AG04450 (cell line): Measurements from ENCODE around the gene ARHGAP42. TPM values are rescaled to one million over a fixed set of nuclear protein-coding genes. Genes with fewer than 3 reads are reported as not detected.
A peak's percentile ranks its signal among the peaks of the same experiment; 100 is the strongest.

Experiments
- CTCF ChIA-PET: fragments of 300-600, 350-600 bp; formaldehyde crosslinking; extraction: SDS; loops from one replicate; lab custom pipeline; 2022; ENCODE audit warnings: antibody characterized with exemption, inconsistent platforms; lab: Charles Lee
- POLR2A ChIA-PET: fragments of 350-600 bp; formaldehyde crosslinking; extraction: SDS; loops from one replicate; lab custom pipeline; 2021; ENCODE audit warnings: antibody characterized with exemption, inconsistent platforms; lab: Yijun Ruan, JAX
- DNase-seq: peaks from one replicate; pipeline ENCODE4 v3.0.0-alpha.2; 2011; ENCODE audit warnings: low read depth, low spot score
- H3K27ac ChIP-seq: one replicate; pipeline ENCODE4 v1.5.1; 2012; ENCODE audit warnings: low read depth, low read length, control low read depth
- H3K27me3 ChIP-seq: one replicate; pipeline ENCODE4 v1.6.0; 2012; ENCODE audit warnings: low read length; ENCODE audit not compliant: control insufficient read depth, insufficient read depth
- H3K4me3 ChIP-seq: 2 replicates; pipeline ENCODE4 v1.5.1; 2011; ENCODE audit warnings: mild to moderate bottlenecking, low read depth, low read length, control low read depth
- H3K9me3 ChIP-seq: 2 replicates; pipeline ENCODE4 v1.5.1; 2012; ENCODE audit warnings: low read length; ENCODE audit not compliant: control insufficient read depth, insufficient read depth
- polyA plus RNA-seq: library from polyadenylated mRNA; depleted of rRNA; stranded (reverse); fragments of >200 nt; gene quantifications from 2 replicates; pipeline ENCODE4 v1.2.3, GENCODE V29; 2011
- TF ChIP-seq, protein P1 (sequence below): IDR thresholded peaks from 2 replicates; pipeline ENCODE4 v1.5.1; 2011; ENCODE audit warnings: low read depth, low read length, control low read depth, inconsistent platforms

The ARHGAP42 gene
- polyA plus RNA-seq, 1 experiment: 9.0 TPM

- Histone ChIP-seq H3K4me3 (no peak overlapping the region), H3K27ac (no peak overlapping the region), H3K9me3 (no peaks in the 10 kb centered on the region; the same call in 1 of the 2 replicates), H3K27me3 (no peaks in the 10 kb centered on the region)
- ChIA-PET CTCF (interaction anchor here (0.7 to 7.1 kb wide), 6 partner anchors 106 to 248 kb away, joined by 3 to 93 read pairs (median 4); no protein-coding TSS in a partner anchor), POLR2A (no interaction called here)
- no peak for DNase-seq
- TF ChIP-seq, protein P1, sequence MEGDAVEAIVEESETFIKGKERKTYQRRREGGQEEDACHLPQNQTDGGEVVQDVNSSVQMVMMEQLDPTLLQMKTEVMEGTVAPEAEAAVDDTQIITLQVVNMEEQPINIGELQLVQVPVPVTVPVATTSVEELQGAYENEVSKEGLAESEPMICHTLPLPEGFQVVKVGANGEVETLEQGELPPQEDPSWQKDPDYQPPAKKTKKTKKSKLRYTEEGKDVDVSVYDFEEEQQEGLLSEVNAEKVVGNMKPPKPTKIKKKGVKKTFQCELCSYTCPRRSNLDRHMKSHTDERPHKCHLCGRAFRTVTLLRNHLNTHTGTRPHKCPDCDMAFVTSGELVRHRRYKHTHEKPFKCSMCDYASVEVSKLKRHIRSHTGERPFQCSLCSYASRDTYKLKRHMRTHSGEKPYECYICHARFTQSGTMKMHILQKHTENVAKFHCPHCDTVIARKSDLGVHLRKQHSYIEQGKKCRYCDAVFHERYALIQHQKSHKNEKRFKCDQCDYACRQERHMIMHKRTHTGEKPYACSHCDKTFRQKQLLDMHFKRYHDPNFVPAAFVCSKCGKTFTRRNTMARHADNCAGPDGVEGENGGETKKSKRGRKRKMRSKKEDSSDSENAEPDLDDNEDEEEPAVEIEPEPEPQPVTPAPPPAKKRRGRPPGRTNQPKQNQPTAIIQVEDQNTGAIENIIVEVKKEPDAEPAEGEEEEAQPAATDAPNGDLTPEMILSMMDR: no peak
Observed at GRCh38 chr11:100684101-100685065, 2.7 kb upstream of the ARHGAP42 start.

GRCh38 chr11:100686476-100687053 lies 523 bp upstream of the ARHGAP42 start:
- TF ChIP-seq, protein P1: no peak

DNA sequence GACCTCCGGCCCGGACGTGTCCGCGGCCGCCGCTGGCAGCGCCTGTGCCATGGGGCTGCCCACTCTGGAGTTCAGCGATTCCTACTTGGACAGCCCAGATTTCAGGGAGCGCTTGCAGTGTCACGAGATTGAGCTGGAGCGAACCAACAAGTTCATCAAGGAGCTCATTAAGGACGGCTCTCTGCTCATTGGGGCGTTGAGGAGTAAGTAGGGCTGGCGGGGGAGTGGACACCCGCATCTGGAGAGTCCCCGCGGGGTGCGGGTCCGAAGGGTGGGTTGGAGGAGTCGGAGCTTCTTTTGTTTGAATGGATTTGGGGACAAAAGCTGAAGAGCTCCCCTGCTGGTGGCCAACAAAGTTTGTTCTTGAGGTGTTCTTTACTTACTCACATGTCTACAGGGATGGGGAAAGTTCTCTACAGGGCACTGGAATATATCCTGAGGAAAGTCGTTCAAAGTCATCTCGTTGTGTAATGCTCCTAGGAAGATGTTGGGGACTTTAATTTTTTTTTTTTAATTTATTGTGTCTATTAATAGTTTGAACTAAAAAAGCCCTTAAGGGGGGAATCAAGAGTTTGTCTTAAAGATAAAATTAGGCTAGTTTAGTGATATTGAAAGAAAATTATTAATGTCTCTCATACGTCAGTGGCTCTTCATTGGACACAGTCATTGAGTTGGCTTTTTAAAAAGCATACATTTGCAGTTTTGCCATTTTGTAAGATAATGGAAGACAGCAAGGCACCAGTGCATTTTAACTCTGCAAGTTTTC lies 725 bp downstream of the ARHGAP42 start:
- POLR2A ChIA-PET: interaction anchor here (0.6 to 1.2 kb wide), 6 partner anchors 12 to 1451 kb away, joined by 3 to 4 read pairs (median 4); no protein-coding TSS in a partner anchor
- Histone ChIP-seq H3K27me3 (no peaks in the 10 kb centered on the region), H3K27ac (peak overlapping the region; percentile 68), H3K4me3 (peak overlapping the region; percentile 79), H3K9me3 (no peaks in the 10 kb centered on the region; the same call in 1 of the 2 replicates)
- peak; percentile 45 for DNase-seq
- TF ChIP-seq, protein P1: peak; percentile 81
- CTCF ChIA-PET: interaction anchor here (0.6 to 3.0 kb wide), 43 partner anchors 8 to 251 kb away, joined by 3 to 29 read pairs (median 4); no protein-coding TSS in a partner anchor

More at GRCh38 chr11:100686476-100687053, 523 bp upstream of the ARHGAP42 start:
- ChIA-PET POLR2A (no interaction called here), CTCF (interaction anchor here (0.7 kb wide), 1 partner anchor 13 kb away, joined by 8 read pairs; no protein-coding TSS in a partner anchor)
- Histone ChIP-seq H3K27me3 (no peaks in the 10 kb centered on the region), H3K27ac (no peak overlapping the region), H3K4me3 (peak overlapping the region; percentile 79), H3K9me3 (no peaks in the 10 kb centered on the region; the same call in 1 of the 2 replicates)
- DNase-seq: no peak

- CTCF ChIA-PET: interaction anchor here (0.6 to 3.0 kb wide), 8 partner anchors 10 to 243 kb away, joined by 3 to 29 read pairs (median 13); no protein-coding TSS in a partner anchor
- TF ChIP-seq, protein P1: no peak
- Histone ChIP-seq H3K27ac (no peak overlapping the region), H3K4me3 (peak overlapping the region; percentile 79), H3K9me3 (no peaks in the 10 kb centered on the region; the same call in 1 of the 2 replicates), H3K27me3 (no peaks in the 10 kb centered on the region)
- no peak for DNase-seq
- POLR2A ChIA-PET: no interaction called here
Observed at GRCh38 chr11:100689141-100689540, 2.1 kb downstream of the ARHGAP42 start.
